Stomach (tissue), 9 donors: Measurements from ENCODE around the gene FOSL1. TPM values are rescaled to one million over a fixed set of nuclear protein-coding genes. Genes with fewer than 3 reads are reported as not detected.

Experiments used
- DNase-seq, 2 donors: peaks; one replicate each; pipeline versions ENCODE4 v3.0.0 to v3.0.0-alpha.2; 2013 to 2019
- H3K27ac ChIP-seq, 5 donors: fragments of 200-600 bp in 4 of 5; sonication (generic) in 4 of 5; one replicate each; pipeline ENCODE4 v1.5.1; 2013 to 2019; ENCODE audit warnings: mild to moderate bottlenecking in 1 of 5, moderate library complexity in 1 of 5
- H3K27me3 ChIP-seq, 3 donors: fragments of 200-600 bp; sonication (generic); one replicate each; pipeline ENCODE4 v1.5.1; 2017 to 2019; ENCODE audit warnings: mixed run types in 1 of 3
- H3K36me3 ChIP-seq, 4 donors: fragments of 200-600 bp; sonication (generic); 1 replicate in 3 of 4; 2 replicates in 1 of 4; pipeline ENCODE4 v1.5.1; 2016 to 2019
- H3K4me1 ChIP-seq, 4 donors: fragments of 200-600 bp; sonication (generic); one replicate each; pipeline ENCODE4 v1.5.1; 2016 to 2019
- H3K4me3 ChIP-seq, 4 donors: fragments of 200-600 bp; sonication (generic) in 3 of 4; one replicate each; pipeline ENCODE4 v1.5.1; 2016 to 2019; ENCODE audit warnings: mild to moderate bottlenecking in 1 of 4
- H3K9me3 ChIP-seq, 4 donors: fragments of 200-600 bp; sonication (generic); one replicate each; pipeline ENCODE4 v1.5.1; 2016 to 2019
- EP300 ChIP-seq: sonication (generic); formaldehyde crosslinking; IDR thresholded peaks from one replicate; pipeline ENCODE4 v1.6.1; 2017; ENCODE audit warnings: antibody characterized with exemption
- POLR2A ChIP-seq, 4 donors: fragments of 450-650 bp; IDR thresholded peaks; one replicate each; pipeline ENCODE4 v1.6.1; 2016; ENCODE audit warnings: antibody characterized with exemption in 4 of 4, control low read depth in 2 of 4, mild to moderate bottlenecking in 1 of 4, moderate library complexity in 1 of 4
- POLR2AphosphoS5 ChIP-seq, 3 donors: sonication (generic); formaldehyde crosslinking; IDR thresholded peaks; one replicate each; pipeline ENCODE4 v1.6.1; 2016; ENCODE audit warnings: antibody characterized with exemption in 3 of 3
- WGBS, 5 donors: extraction: QIAGEN DNeasy Blood & Tissue Kit in 3 of 5; methylation state at CpG; one replicate each; pipeline versions ENCODE4 v1.1.5 to v1.1.7; 2013 to 2018; 5-methylcytosine and 5-hydroxymethylcytosine counted together
- intact Hi-C: fragments of 100-400 bp; cut with DNase I; formaldehyde crosslinking; loops from one replicate; pipeline ENCODE4 v1.15.1; 2023; ENCODE audit warnings: low total_unique reads
- polyA plus RNA-seq, 3 donors: library from polyadenylated mRNA; stranded (reverse); fragments of 200-250 nt; gene quantifications; one replicate each; pipeline ENCODE4 v1.2.3, GENCODE V29; 2013
- total RNA-seq, 5 donors: library from RNA; depleted of rRNA; stranded (reverse); fragments of >200 nt; gene quantifications; one replicate each; pipeline versions ENCODE4 v1.1.0 to v1.2.3, GENCODE V29; 2014 to 2016
- TF ChIP-seq, protein P1 (sequence below), 7 experiments: fragments of 450-650 bp in 4 of 7; fragments of 200-600 bp in 3 of 7; sonication (generic) in 3 of 7; IDR thresholded peaks; one replicate each; pipeline ENCODE4 v1.5.1; 2016 to 2019; ENCODE audit warnings: antibody characterized with exemption in 7 of 7, control low read depth in 2 of 7, mild to moderate bottlenecking in 1 of 7
- donor health status: healthy with polysubstance abuse.
- donor health status: Bipolar disorder and iron deficiency.
- donor health status: healthy.

The FOSL1 gene
- total and polyA plus RNA-seq, 8 donors = 1.7 to 43.3 (median 10.6) TPM; not detected in 2

DNA sequence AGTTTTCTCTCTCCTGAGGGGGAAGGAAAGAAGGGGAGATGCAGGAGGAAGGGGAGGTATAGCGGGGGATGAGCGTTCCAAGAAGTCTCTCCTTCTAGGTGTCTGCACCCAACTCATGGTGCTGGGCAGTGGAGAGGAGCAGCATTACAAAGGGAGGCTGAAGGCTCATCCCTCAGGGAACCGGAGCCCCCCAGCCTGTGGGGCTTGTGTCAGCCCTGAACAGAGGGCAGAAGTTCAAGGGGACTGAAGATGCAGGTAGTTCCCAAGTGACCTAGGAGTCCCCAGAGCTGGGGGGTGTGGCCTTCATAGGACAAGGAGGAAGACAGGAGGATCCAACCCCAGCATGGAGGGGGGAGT, 16.9 kb upstream of the FOSL1 start:
- 87 to 98% (median 96%) methylated on average over 3 of the region's 3 CpGs for WGBS, 5 donors
- DNase-seq = no peak
- no peaks in the 10 kb centered on the region for H3K9me3 ChIP-seq
- intact Hi-C loops = no loop called here
- TF ChIP-seq POLR2A (IDR thresholded peaks at IDR 0.05) = no peak
- TF ChIP-seq POLR2AphosphoS5 (IDR thresholded peaks at IDR 0.05) = no peak
- no peak for TF ChIP-seq EP300
- TF ChIP-seq, protein P1, sequence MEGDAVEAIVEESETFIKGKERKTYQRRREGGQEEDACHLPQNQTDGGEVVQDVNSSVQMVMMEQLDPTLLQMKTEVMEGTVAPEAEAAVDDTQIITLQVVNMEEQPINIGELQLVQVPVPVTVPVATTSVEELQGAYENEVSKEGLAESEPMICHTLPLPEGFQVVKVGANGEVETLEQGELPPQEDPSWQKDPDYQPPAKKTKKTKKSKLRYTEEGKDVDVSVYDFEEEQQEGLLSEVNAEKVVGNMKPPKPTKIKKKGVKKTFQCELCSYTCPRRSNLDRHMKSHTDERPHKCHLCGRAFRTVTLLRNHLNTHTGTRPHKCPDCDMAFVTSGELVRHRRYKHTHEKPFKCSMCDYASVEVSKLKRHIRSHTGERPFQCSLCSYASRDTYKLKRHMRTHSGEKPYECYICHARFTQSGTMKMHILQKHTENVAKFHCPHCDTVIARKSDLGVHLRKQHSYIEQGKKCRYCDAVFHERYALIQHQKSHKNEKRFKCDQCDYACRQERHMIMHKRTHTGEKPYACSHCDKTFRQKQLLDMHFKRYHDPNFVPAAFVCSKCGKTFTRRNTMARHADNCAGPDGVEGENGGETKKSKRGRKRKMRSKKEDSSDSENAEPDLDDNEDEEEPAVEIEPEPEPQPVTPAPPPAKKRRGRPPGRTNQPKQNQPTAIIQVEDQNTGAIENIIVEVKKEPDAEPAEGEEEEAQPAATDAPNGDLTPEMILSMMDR (IDR thresholded peaks at IDR 0.05) = no peak
- H3K36me3 ChIP-seq = peaks cover 0 to 20% (median 11%) of the 10 kb centered on the region in 4 donors
- H3K4me1 ChIP-seq = peaks cover 50 to 65% (median 57%) of the 10 kb centered on the region in 4 donors
- no peaks in the 10 kb centered on the region for H3K27me3 ChIP-seq
- H3K27ac ChIP-seq = peak overlapping the region in 4 of 5 donors; percentile 91 to 98 (median 97)
- H3K4me3 ChIP-seq = peak overlapping the region in 2 of 4 donors; percentile 80 to 94

DNA sequence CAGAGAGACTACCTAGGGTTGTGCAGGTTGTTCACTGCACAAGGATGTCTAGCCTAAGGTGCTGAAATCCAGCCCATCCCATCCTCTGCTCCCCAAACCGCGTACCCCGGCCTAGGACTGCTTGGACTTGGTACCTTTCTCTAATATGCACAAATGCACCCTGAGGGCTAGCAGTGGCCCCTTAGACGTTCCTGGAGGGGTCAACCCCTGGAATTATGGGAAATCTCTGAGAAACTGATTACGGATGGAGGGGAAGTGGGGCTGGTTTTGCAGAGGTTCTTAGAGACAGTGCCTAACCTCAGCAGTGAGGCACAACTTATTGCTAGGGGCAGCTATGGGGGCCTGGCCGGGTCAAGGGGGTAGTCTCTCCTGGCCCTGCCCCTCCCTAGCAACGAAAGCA, 16.2 kb upstream of the FOSL1 start:
- TF ChIP-seq POLR2AphosphoS5 (IDR thresholded peaks at IDR 0.05) = no peak
- TF ChIP-seq POLR2A (IDR thresholded peaks at IDR 0.05) = no peak
- H3K9me3 ChIP-seq = no peaks in the 10 kb centered on the region
- H3K27ac ChIP-seq = peak overlapping the region; percentile 20 to 98 (median 97)
- H3K36me3 ChIP-seq = peaks cover 0 to 14% (median 6%) of the 10 kb centered on the region in 4 donors
- peaks cover 56 to 72% (median 64%) of the 10 kb centered on the region in 4 donors for H3K4me1 ChIP-seq
- no peak for DNase-seq
- peak overlapping the region in 1 of 4 donors; percentile 4 for H3K4me3 ChIP-seq
- H3K27me3 ChIP-seq = no peaks in the 10 kb centered on the region
- WGBS, 5 donors = 70 to 80% (median 78%) methylated on average over 7 of the region's 7 CpGs
- intact Hi-C loops = no loop called here

DNA sequence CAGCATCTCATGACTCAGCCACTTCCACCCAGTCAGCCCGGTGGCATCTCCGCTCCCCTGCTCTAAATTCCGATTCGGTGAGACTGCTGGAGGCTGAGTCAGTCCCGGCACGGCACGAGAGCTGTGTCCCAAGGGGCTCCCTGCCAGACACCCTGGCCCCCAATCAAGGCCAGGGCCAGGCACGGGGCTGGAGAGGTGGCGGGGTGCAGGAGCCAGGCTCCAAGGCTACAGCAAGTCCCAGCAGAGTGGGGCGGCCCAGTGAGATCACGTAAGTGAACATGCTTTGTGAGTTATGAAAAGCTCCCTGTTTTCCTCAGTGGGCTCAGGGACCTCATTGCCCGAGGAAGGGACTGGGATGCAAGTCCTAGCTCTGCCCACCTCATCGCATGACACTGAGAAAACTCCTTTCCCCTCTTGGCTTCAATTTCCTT, 15.6 kb upstream of the FOSL1 start:
- WGBS, 5 donors = 29 to 53% (median 47%) methylated on average over 5 to 13 of the region's 13 CpGs
- Histone ChIP-seq H3K9me3 (no peaks in the 10 kb centered on the region), H3K27ac (peak overlapping the region; percentile 61 to 98 (median 97)), H3K36me3 (peaks cover 0 to 8% (median under 1%) of the 10 kb centered on the region in 4 donors), H3K4me1 (peaks cover 57 to 71% (median 60%) of the 10 kb centered on the region in 4 donors), H3K27me3 (no peaks in the 10 kb centered on the region), H3K4me3 (peak overlapping the region in 1 of 4 donors; percentile 4)
- DNase-seq = peak; percentile 55 to 59
- intact Hi-C loops = no loop called here
- TF ChIP-seq EP300 (peak; percentile 33), POLR2AphosphoS5 (IDR thresholded peaks at IDR 0.05) (peak; percentile 50 to 82 (median 81)), POLR2A (IDR thresholded peaks at IDR 0.05) (no peak)
- TF ChIP-seq, protein P1 (IDR thresholded peaks at IDR 0.05) = no peak

DNA sequence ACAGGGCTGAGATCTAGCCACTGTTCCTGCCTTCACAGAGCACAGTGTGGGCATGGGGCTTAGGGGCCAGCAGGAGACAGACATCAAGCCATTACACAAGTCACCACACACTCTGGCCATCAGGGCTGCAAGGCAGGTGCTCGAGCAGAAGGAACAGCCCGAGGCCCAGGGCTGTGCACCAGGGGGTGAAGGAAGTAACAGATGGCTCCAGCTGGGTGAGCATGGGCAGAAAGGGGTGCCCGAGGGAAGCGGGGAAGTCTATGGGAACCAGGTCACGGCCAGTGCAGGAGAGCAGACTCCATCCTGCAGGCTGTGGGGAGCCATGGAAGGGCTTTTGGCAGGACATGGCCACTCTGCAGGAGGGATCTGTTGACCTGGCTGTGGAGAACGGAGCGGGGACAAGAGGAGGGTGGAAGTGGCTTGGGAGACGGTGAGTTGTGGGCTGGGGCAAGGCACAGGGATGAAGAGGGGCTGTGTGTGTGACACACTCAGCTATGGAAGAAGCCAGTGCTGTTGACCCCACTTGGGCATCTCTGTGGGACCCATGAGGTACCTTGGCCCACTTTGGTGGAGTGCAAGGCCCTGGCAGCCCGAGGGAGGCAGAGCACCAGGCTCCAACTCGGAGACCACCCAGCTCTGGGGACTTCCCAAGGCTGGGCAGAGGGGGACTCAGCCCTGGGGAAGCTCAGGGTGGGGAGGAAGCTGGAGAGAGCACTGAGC, 15.1 kb upstream of the FOSL1 start:
- H3K27ac ChIP-seq = peak overlapping the region; percentile 61 to 98 (median 97)
- peaks cover 0 to 6% (median 0%) of the 10 kb centered on the region in 4 donors for H3K36me3 ChIP-seq
- no peak overlapping the region for H3K4me3 ChIP-seq
- DNase-seq = no peak
- WGBS, 5 donors = 49 to 69% (median 61%) methylated on average over 10 of the region's 10 CpGs
- TF ChIP-seq POLR2AphosphoS5 (IDR thresholded peaks at IDR 0.05) = no peak
- TF ChIP-seq POLR2A (IDR thresholded peaks at IDR 0.05) = no peak
- TF ChIP-seq EP300 = no peak
- TF ChIP-seq, protein P1 (IDR thresholded peaks at IDR 0.05) = no peak
- intact Hi-C loops = no loop called here
- no peaks in the 10 kb centered on the region for H3K9me3 ChIP-seq
- peaks cover 51 to 65% (median 54%) of the 10 kb centered on the region in 4 donors for H3K4me1 ChIP-seq
- H3K27me3 ChIP-seq = no peaks in the 10 kb centered on the region
